ENCODE measurements around the gene PHF20. TPM values are rescaled to one million over a fixed set of nuclear protein-coding genes. Genes with fewer than 3 reads are reported as not detected.
"Not testable (repeated sequence)": the region's sequence is repeated elsewhere in the genome, so short reads cannot be mapped to it uniquely, and the experiment has no call there.

PHF20 gene
- total and polyA plus RNA-seq, 2 of the 8 experiments (the other 6 are each of a cell fraction or from before 2014, with no cell fraction given), result 25.6 to 70.1 TPM

DNA sequence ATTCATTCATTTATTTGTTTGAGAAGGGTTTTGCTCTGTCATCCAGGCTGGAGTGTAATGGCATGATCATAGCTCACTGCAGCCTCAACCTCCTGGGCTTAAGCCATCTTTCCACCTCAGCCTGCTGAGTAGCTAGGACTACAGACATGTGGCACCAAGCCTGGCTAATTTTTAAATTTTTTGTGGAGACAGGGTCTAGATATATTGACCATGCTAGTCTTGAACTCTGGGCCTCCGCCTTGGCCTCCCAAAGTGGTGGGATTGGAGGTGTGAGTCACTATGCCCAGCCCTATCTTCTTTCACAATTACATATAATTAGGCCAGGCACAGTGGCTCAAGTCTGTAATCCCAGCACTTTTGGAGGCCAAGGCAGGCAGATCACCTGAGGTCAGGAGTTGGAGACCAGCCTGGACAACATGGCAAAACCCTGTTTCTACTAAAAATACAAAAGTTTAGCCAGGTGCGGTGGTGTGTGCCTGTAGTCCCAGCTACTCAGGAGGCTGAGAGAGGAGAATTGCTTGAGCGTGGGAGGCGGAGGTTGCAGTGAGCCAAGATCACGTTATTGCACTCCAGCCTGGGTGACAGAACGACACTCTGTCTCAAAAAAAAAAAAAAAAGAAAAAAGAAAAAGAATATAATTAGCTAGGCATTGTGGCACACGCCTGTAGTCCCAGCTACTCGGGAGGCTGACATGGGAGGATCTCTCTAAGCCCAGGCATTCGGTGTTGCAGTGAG is 110.8 kb downstream of the PHF20 start:
- H4K20me1 ChIP-seq (replicated peaks in 1 of 2; ENCODE audit: control insufficient read depth in 1 of 2, insufficient read depth in 2 of 2, low read length in 2 of 2); DNase-seq (ENCODE audit: low read depth in 1 of 2, low spot score in 2 of 2); H3K18ac ChIP-seq (ENCODE audit: extremely low read depth, low read length); H4K5ac ChIP-seq (ENCODE audit: insufficient read length, low read depth, low read length); H2BK5ac ChIP-seq (ENCODE audit: low read depth, low read length); H3K4me2 ChIP-seq (ENCODE audit: insufficient read depth in 1 of 2, low read depth in 2 of 2, low read length in 2 of 2); H2BK120ac ChIP-seq (replicated peaks; ENCODE audit: low read depth, low read length); H4K8ac ChIP-seq (ENCODE audit: extremely low read depth, insufficient read depth, low read length); H3K79me2 ChIP-seq (ENCODE audit: control insufficient read depth in 1 of 2, insufficient read depth in 2 of 2, low read length in 2 of 2); H3K27me3 ChIP-seq (replicated peaks in 1 of 4; ENCODE audit: control insufficient read depth in 3 of 4, extremely low read depth in 1 of 4, insufficient read depth in 3 of 4, low read length in 3 of 4); H3K79me1 ChIP-seq (ENCODE audit: low read depth, low read length); H3K9ac ChIP-seq (replicated peaks in 1 of 4; ENCODE audit: extremely low read depth in 1 of 4, low read depth in 3 of 4, low read length in 3 of 4); H3K23ac ChIP-seq (ENCODE audit: insufficient read length); H2BK20ac ChIP-seq (ENCODE audit: low read length); H3K27ac ChIP-seq (ENCODE audit: low read depth, low read length); H2AK5ac ChIP-seq (ENCODE audit: low read depth, low read length); H3K23me2 ChIP-seq (ENCODE audit: low read depth, low read length); H3K4me1 ChIP-seq (replicated peaks in 1 of 4; ENCODE audit: control insufficient read depth in 3 of 4, insufficient read depth in 4 of 4, low read length in 3 of 4); H3K14ac ChIP-seq (ENCODE audit: insufficient read length); H3K56ac ChIP-seq (replicated peaks; ENCODE audit: insufficient read length, low read depth, low read length); H3K9me3 ChIP-seq (ENCODE audit: insufficient read depth in 2 of 2, low read depth in 1 of 2, low read length in 1 of 2); H2BK12ac ChIP-seq (ENCODE audit: low read depth, low read length); H3K4ac ChIP-seq (replicated peaks; ENCODE audit: insufficient read length, low read depth, low read length); H2AFZ ChIP-seq (ENCODE audit: low read length); FAIRE-seq; H2BK15ac ChIP-seq (ENCODE audit: low read length); H3K36me3 ChIP-seq (ENCODE audit: control insufficient read depth in 2 of 4, insufficient read depth in 4 of 4, low read length in 3 of 4); H4K91ac ChIP-seq (replicated peaks; ENCODE audit: insufficient read length, low read length); H3K4me3 ChIP-seq (ENCODE audit: extremely low read depth in 1 of 4, insufficient read depth in 2 of 4, low read depth in 3 of 4, low read length in 4 of 4): not testable (repeated sequence)
- CTCF ChIA-PET (ENCODE audit: partially characterized antibody), result interaction anchor here (0.6 to 2.5 kb wide), 9 partner anchors 9 to 147 kb away, joined by 3 to 9 read pairs (median 5); no protein-coding TSS in a partner anchor
- POLR2A ChIA-PET (ENCODE audit: partially characterized antibody), result interaction anchor here (1.4 to 12.5 kb wide), 2 partner anchors 144 to 427 kb away, joined by 3 to 139 read pairs; partner anchors contain the start of genes CEP250 and RBM39
- WGBS, 2 experiments (ENCODE audit: extremely low coverage in 1 of 2, insufficient coverage in 1 of 2, insufficient read length in 1 of 2, insufficient replicate concordance in 2 of 2, low coverage in 1 of 2, low lambda C conversion rate in 2 of 2, missing lambda C conversion rate in 1 of 2), result 91% methylated on average over 8 of the region's 9 CpGs; no CpG with 5 or more reads in 1 of the 2 experiments
